NCI-H345 treated with DMSO at 0.1 percent for 48 hours (cell line): ENCODE data around the gene GTSF1L.
A peak's percentile ranks its signal among the peaks of the same experiment; 100 is the strongest.

Source experiments
- DNase-seq: peaks from one replicate; lab custom pipeline; 2025; ENCODE audit not compliant: unreplicated experiment; lab: John Stamatoyannopoulos, UW

The GTSF1L gene

GRCh38 chr20:43746344-43747137, 19.7 kb upstream of the GTSF1L start:
- DNase-seq, result peak; percentile 60

DNA sequence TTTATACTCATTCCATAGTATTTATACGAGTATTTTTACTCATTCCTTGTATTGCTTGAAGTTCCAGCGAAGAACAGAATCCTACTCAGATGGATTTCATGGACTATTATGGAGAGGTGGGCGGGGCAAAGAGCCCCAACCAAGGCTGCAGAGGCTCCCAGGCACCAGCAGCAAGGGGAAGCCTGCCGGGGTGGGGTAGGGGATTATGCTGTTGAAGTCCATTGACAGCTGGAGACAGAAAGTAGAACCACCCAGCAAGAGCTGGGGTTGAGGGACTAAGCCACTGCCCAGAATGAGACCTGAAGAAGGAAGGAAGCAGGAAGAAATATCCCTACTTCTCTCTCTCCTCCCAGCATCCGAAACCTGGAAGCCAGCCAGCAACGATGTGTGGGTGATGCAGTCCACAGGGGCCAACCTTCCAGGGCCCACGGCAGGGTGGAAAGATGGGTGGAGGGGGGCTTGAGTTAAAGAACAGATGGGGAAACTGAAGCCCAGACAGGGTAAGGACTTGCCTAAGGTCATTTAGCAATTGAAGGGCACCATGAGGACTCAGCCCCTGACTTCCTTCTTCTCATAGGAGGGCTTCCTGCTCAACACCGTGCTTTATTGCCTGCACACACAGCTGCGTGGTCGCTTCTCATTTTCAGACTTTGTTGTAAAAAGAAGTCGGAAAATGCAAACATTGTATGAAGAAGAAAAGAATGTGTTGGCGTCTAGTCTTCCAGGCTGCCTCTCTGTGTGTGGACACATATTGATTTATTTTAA, 18.3 kb upstream of the GTSF1L start:
- DNase-seq, result no peak

- DNase-seq, result peak; percentile 61
These were observed 17.4 kb upstream of the GTSF1L start for GRCh38 chr20:43744151-43744611.

DNA sequence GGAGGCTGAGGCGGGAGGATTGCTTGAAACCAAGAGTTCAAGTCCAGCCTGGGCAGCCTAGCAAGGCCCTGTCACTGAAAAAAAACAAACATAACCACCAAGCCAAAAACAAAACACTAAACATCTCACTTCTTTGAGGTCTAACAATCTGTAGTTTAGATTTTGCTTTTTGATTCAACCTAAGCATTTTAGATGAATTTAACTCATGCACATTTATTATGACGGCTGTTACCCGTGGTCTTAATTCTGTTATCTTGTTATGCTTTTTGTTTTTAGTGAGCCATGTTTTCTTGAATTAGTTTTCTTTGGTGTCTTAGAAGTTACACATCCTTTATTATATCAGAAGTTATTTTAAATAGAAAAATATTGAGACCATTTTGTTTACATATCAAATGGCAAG, 13.8 kb upstream of the GTSF1L start:
- DNase-seq, result no peak

GRCh38 chr20:43739148-43739749, 12.4 kb upstream of the GTSF1L start:
- DNase-seq, result no peak

DNA sequence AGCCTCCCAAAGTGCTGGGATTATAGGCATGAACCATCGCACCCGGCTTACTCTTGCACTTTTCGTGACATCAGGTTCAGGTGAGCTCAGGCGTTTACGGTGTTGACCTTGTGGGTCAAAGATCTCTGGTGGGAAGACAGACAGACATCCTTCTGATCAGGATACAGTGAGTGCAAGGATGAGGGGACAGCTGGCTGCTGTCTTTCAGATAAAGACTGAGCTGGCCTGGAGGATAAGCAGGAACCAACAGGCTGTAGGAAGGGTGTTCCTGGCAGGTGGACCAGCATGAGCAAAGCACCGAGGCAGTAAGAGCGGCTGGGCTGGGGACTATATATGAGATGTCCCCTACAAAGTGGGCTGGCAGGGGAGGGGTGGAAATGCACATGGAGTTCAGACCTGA, 11.1 kb upstream of the GTSF1L start:
- DNase-seq, result no peak

GRCh38 chr20:43736588-43737158, 9.9 kb upstream of the GTSF1L start:
- no peak for DNase-seq

DNA sequence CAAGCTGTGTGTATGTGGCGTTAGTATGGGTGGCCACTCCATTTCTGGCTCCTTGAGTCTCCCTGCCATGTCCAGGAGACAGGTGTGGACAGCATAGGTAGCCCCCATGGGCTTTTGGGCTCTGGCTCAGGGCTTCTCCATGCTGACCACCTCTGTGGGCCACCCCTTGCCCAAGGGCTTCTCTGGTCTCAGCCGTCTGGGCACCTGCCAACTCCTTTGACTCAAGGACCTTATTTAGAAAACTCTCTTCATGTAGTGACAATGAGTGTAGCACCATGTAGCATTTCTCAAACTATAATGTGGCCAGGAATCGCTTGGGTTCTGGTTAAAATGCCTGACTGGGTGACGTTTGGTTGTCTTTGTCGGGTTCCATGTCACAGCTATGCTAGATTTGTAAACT, 5.1 kb upstream of the GTSF1L start:
- no peak for DNase-seq

- DNase-seq, result no peak
These were observed 4.7 kb upstream of the GTSF1L start for GRCh38 chr20:43731469-43731868.

- DNase-seq, result no peak
These were observed 2.0 kb upstream of the GTSF1L start for GRCh38 chr20:43728686-43729255.

GRCh38 chr20:43727980-43728590, 1.3 kb upstream of the GTSF1L start:
- no peak for DNase-seq

- no peak for DNase-seq
These were observed 469 bp downstream of the GTSF1L start for GRCh38 chr20:43726333-43726732.

DNA sequence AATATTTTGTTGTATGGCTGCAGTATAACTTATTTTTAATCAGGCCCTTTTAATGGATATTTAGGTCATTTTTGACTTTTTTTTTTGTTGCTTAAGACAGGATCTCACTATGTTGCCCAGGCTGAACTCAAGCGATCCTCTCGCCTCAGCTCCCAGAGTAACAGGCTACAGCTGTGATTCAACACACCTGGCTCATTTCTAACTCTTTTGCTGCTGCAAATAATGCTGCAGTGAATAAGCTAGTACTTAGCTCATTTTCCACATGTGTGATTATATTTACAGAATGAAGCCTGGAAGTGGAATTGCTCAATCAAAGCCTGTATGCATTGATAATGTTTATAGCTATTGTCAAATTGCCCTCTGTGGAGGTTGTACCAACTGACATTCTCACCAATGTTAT, 1.1 kb downstream of the GTSF1L start:
- DNase-seq, result no peak

- DNase-seq, result no peak
These were observed 2.4 kb downstream of the GTSF1L start for GRCh38 chr20:43724383-43724782.

GRCh38 chr20:43723735-43724134, 3.1 kb downstream of the GTSF1L start:
- no peak for DNase-seq

- no peak for DNase-seq
These were observed 3.6 kb downstream of the GTSF1L start for GRCh38 chr20:43723186-43723585.

GRCh38 chr20:43722153-43722505, 4.7 kb downstream of the GTSF1L start:
- DNase-seq, result no peak

DNA sequence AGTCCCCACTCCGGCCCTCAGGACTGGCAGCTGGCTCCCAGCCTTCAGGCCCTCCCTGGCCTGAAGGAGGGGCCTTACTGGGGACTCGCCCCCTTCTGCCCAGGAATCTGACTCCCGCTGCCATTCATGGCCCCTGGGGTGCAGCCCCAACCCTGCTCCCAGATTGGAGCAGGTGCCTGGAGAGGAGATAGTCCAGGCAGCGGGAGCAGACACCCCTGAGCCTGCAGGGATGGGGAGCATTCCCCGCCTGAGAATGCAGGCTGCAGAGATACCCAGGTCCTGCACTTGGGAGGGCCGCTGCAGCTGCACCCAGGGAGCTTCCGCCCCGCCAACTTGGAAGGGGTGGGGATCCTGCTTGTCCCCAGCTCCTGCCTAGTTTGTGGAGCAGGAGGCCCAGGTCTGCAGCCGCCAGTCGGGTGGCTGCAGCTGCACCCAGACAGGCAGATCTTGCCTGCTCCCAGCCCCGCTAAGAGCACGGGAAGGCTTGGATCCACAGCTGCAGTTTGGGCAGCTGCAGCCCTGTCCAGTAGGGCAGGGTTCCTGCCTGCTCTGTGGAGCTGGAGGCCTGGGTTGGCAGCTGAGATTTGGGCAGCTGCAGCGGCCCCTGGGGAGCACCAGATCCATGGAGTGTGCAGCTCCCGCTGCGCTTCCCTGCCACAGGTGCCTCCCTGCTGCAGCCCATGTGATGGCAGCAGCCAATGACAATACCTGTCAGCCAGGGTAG, 5.2 kb downstream of the GTSF1L start:
- peak; percentile 93 for DNase-seq

- no peak for DNase-seq
These were observed 5.7 kb downstream of the GTSF1L start for GRCh38 chr20:43721097-43721428.

GRCh38 chr20:43720007-43720406, 6.8 kb downstream of the GTSF1L start:
- DNase-seq, result no peak
